GM13977 (cell line): ENCODE measurements around the gene UGT1A8.

ENCODE experiments used
- DNase-seq: peaks from one replicate; pipeline ENCODE4 v3.0.0; 2012; ENCODE audit warnings: low spot score
- in situ Hi-C: fragments of 300-500 bp; cut with MboI; formaldehyde crosslinking; loops from one replicate; pipeline ENCODE4 v1.12.0; 2022; ENCODE audit warnings: low sequenced_read_pairs, low pct_unique_long_range_greater_than_20kb, mixed read lengths, inconsistent platforms; ENCODE audit not compliant: unreplicated experiment
- TF ChIP-seq, protein P1 (sequence below): IDR thresholded peaks from 2 replicates; pipeline ENCODE4 v1.5.1; 2012; ENCODE audit warnings: mild to moderate bottlenecking, control low read depth; ENCODE audit not compliant: insufficient read depth; ENCODE audit errors: extremely low read depth, missing control alignments

The UGT1A8 gene

DNA sequence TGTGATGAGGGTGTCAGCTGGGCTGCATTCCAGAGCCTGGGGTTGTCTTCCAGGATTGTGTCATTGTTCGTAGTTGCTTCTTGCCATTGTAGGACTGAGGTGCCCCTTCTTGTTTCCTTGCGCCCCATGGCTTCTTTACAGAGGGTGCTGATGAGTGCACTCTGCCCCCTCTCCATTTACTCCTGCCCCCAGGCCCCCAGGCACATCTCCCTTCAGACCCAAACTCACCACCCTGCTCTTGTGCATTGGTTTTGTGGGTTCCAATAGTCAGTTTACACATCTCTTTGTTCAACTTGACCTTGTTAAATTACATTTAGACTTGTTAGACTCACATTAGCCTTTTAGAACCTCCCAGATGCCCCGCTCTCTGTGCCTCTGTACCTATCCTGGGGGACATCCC is 203.8 kb downstream of the UGT1A8 start:
- TF ChIP-seq, protein P1, sequence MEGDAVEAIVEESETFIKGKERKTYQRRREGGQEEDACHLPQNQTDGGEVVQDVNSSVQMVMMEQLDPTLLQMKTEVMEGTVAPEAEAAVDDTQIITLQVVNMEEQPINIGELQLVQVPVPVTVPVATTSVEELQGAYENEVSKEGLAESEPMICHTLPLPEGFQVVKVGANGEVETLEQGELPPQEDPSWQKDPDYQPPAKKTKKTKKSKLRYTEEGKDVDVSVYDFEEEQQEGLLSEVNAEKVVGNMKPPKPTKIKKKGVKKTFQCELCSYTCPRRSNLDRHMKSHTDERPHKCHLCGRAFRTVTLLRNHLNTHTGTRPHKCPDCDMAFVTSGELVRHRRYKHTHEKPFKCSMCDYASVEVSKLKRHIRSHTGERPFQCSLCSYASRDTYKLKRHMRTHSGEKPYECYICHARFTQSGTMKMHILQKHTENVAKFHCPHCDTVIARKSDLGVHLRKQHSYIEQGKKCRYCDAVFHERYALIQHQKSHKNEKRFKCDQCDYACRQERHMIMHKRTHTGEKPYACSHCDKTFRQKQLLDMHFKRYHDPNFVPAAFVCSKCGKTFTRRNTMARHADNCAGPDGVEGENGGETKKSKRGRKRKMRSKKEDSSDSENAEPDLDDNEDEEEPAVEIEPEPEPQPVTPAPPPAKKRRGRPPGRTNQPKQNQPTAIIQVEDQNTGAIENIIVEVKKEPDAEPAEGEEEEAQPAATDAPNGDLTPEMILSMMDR = no peak
- in situ Hi-C loops = no loop called here

DNA sequence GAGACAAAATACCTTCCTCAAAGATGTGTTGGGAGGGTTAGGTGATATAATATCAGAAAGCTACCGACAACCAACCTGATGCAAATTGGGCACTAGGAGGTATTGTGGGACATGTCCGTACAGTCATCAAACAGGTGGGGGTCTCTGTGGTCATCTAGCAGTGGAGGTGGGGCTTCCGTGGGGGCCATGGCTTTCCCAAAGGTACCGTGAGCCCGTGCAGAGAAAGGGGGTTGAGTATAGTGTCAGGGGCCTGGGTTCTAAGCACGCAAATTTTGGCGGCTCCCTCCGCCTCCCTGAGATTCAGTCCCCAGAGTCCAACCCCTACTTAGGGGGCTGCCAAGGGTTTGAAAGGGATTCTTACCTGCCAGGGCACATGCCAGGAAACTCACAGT is 204.3 kb downstream of the UGT1A8 start:
- DNase-seq = no peak
- in situ Hi-C loops = no loop called here
- TF ChIP-seq, protein P1 = no peak

More for the DNA sequence above, 203.8 kb downstream of the UGT1A8 start:
- DNase-seq = no peak

DNA sequence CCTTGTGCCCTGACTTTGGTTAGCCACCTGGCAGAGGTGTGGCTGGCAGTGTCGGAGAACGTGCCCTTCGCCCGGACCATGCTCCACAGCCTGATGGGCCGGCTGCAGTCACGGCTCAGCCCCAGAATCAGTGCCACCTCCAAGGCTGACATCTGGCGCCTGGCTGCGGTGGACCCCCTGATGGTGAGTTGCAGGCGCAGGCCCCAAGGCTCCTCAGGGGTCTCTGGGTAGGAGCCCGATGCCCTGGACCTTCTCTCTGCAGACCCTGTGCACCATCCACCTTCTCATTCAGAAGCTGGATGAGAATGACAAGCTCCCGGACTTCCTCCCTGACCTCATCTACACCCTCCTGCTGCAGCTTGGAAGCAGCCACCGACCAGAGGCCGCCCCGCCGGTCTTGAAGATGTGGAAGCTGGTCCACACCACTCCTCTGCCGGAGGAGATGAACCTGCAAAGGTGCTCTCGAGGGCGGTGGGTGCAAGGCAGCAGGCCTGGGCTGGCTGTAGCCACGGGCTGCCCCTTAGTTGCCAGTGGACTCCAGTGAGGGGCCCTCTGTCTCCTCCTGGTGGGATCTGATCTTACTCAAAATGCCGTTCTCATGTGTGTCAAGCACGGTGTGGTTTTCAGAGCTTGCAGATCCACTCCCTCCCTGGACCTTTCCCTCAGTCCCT is 204.8 kb downstream of the UGT1A8 start:
- TF ChIP-seq, protein P1 = no peak
- in situ Hi-C loops = no loop called here

More for the DNA sequence above, 204.8 kb downstream of the UGT1A8 start:
- DNase-seq = no peak
